ENCODE results near the gene HELZ2. TPM values are rescaled to one million over a fixed set of nuclear protein-coding genes. Genes with fewer than 3 reads are reported as not detected.
A peak's percentile ranks its signal among the peaks of the same experiment; 100 is the strongest.
"Not testable (repeated sequence)": the region's sequence is repeated elsewhere in the genome, so short reads cannot be mapped to it uniquely, and the experiment has no call there.

HELZ2 gene, protein sequence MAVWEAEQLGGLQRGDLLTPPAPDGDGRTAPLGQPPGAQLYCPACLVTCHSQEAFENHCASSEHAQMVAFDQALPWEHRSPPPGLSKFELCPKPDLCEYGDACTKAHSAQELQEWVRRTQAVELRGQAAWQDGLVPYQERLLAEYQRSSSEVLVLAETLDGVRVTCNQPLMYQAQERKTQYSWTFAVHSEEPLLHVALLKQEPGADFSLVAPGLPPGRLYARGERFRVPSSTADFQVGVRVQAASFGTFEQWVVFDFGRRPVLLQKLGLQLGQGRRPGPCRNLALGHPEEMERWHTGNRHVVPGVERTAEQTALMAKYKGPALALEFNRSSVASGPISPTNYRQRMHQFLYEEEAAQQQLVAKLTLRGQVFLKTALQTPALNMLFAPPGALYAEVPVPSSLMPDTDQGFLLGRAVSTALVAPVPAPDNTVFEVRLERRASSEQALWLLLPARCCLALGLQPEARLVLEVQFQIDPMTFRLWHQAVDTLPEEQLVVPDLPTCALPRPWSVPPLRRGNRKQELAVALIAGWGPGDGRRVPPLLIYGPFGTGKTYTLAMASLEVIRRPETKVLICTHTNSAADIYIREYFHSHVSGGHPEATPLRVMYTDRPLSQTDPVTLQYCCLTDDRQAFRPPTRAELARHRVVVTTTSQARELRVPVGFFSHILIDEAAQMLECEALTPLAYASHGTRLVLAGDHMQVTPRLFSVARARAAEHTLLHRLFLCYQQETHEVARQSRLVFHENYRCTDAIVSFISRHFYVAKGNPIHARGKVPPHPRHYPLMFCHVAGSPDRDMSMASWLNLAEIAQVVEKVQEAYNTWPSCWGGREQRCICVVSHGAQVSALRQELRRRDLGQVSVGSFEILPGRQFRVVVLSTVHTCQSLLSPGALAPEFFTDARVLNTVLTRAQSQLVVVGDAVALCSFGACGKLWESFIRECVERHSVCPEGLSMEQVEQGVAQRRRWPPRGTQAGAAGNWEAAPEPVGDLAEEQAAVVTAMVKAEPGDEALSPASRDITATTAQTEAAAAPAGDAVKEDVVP (N-terminal part only)
- total RNA-seq (2014; rRNA removed; shearing (Covaris generic)), result 88.7 and 205 TPM in 2 replicates

DNA sequence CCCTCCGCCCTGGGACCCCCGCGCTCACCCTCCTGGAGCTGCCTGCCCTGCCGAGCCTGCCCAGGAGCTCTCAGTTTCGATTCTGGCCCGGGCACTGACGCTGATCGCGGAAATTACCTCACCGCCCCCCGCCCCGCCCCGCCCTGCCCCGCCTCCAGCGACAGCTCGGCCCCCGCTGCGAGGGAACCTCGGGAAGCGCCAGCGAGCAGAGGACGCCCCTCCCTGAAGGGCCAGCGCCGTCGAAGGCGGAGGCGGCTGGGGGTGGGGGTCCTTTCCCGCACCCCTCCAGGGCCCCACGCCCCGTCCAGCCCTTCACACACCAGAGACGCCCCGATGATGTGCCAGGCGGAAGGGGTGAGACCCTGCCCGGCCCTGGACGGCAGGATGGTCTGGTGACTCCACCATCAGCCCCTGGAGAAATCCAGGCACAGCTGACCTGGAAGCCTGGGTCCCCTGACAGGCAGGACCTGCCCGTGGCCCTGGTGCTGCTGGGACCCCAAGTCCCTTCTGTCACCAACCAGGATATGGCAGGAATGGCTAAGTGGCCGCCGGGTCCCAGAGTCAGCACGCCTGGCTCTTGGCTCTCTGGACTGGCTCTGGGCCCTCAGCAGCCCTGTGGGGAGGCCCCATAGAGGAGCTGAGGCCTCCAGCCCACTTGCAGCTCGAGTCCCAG, at the start of gene HELZ2:
TSS of gene HELZ2 (minus strand) at position 84 of the 673 bp plus-strand sequence. CDS start 1,854 bp downstream, outside the sequence.
- peak; percentile 78 for DNase-seq (ENCODE audit: low read depth)

DNA sequence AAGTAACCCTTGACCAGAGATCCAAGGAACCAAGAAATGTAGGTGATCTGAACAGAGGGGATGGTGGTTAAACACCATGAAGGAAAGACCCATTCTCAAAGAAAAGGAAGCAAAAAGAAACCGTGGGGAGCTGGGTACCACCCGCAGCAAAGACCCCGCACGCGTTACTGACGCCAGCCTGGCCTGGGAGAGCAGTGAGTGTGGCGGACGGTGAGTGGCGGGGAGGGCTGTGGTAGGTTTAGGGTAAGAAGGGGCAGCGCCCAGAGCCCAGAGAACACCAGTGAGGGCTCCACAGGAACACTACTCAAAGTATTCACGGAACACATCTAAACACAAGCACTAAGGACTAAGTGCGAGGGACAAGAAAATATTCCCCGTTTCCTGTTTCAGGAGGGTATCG, 48.7 kb upstream of the HELZ2 start:
- DNase-seq (ENCODE audit: low read depth), result no peak

DNA sequence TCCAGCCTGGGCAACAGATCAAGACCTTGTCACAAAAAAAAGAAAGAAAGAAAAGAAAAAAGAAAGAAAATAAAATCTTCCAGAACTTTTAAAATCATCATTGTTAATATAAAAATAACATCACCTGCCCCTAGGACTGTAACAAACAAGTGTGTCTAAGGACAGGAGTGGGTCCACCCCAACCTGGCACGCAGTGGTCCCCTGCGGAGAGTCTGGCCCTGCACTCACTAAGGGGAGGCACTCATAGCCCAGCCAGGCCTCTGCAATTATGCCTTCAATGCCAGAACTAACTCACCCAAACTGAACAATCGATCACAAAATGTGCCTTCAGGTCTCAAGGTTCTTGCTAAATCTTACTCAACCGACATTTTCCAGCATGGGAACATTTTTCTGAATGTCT, 48.1 kb upstream of the HELZ2 start:
- no peak for DNase-seq (ENCODE audit: low read depth)

DNA sequence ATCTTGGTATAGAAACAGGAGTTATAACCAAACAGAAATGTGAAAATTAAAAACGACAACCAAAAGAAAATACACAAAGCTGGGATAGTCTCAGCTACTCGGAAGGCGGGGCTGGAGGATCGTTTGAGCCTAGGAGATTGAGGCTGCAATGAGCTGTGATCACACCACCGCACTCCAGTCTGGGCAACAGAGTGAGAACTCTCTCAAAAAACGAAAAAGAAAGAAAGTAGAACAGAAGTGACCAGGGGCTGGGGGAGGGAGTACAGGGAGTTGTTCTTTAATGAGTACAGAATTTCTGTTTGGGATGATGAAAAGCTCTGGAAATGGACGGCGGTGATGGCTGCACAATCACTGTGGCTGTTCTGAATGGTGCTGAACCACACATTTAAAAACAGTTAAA, 47.0 kb upstream of the HELZ2 start:
- DNase-seq (ENCODE audit: low read depth), result no peak

DNA sequence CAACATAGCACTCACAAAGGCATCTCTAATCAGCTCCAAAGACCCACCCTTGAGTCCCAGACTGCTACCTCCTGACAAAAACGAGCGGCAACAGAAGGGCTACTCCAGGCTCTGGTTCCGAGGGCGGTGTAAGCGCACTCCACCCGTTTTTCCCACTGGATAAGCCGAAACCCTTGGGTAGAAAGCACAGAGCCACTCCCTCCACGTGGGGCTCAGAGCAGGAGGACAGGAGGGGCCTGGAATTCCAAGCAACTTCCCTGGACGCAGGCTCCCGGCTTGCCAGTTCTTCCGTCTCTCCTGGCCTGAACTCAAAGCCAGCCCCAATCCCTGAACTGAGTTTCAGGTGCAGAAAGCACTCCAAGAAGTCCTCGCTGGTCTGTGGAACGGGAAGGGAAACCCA, 45.5 kb upstream of the HELZ2 start:
- no peak for DNase-seq (ENCODE audit: low read depth)

DNA sequence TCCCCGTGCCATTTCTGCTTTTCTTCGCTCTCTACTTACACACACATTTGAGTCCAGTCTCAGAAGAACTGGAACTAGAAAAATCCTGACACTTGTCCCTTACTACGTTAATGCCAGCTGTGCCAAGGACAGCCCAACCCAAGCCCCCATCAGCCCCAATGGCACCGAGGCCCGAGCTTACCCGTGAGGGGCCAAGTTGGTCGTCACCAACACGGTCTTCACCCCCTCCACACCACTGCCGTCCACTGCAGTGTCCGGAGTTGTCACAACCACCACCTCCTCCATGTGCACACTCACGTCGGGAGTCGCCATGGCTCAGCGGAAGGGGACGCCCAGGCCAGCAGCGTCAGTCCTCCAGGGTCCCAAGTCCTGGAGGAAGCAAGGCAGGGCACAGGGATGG, 45.0 kb upstream of the HELZ2 start:
- DNase-seq (ENCODE audit: low read depth), result no peak

DNA sequence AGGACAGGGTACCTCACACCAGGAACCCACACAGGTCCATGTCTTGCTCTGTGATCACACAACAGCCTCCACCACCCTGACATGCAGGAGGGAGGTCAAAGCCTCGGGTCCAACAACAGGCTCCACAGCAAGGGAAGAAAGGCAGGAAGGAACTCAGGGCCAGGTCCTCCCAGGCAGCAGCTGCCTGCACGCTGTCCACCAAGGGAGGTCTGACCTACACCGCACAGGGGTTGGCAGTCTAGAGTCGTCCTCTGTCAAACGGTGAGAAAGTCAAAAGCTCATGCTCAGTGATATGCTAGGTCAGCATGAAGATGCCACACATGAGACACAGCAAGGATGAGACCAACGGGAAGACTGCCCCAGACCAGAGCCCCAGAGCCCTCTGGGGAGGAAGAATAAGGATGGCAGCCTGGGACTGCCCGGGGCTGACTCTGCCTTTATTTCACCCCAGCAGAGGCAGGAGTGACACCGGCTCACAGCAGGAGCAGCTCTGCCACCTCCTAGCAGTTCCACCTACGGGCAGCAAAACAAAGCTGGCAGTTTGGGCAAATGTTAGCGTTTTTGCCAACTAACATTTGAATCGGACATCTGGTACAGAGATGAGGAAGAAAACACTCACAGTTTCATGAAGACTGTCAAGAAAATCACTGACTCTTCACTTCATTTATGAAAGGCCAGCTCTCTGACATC, 44.4 kb upstream of the HELZ2 start:
- DNase-seq (ENCODE audit: low read depth), result no peak

DNA sequence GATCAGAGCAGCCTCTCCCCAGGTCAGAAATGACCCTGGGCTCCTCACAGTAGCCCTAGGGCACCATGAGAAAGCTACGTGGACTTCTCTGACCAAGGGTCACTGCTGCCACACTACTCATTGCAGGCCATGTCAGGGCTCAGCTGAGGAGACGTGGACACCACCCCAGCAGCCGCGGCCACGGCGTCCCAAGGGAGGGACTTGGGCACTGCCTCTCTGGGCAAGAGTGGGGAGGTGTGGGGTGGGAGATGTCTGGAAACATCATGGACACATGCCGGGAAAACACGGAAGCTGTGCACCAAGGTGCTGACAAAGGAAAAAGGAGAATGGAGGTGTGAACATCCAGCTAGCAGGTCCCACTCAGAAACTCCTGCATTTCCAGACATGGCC, 43.8 kb upstream of the HELZ2 start:
- no peak for DNase-seq (ENCODE audit: low read depth)

DNA sequence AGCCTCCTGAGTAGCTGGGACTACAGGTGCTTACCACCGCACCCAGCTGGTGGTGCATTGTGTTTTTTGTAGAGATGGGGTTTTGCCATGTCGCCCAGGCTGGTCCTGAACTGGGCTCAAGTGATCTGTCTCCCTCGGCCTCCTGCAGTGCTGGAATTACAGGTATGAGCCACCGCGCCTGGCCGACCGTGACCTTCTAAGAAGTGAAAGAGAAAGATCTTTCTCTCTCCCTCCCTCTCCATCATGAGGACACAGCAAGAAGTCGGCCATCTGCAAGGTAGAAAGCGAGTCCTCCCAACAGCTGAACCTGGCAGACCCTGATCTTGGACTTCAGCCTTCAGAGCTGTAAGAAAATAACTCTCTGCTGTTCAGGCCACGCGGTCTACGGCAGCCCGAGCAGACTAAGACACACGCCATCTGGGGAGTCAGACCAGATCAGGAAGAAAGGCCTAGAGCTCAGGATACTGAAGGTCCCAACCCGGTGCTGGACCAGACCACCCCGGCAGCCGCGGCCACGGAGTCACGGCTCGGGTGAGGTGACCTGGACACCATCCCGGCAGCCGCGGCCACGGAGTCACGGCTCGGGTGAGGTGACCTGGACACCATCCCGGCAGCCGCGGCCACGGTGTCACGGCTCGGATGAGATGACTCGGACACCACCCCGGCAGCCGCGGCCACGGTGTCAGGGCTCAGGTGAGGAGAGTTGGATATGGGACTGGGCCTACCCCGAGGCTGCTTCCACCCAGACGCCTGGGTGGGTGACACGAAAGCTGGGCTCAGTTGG, 43.2 kb upstream of the HELZ2 start:
- DNase-seq (ENCODE audit: low read depth), result no peak

DNA sequence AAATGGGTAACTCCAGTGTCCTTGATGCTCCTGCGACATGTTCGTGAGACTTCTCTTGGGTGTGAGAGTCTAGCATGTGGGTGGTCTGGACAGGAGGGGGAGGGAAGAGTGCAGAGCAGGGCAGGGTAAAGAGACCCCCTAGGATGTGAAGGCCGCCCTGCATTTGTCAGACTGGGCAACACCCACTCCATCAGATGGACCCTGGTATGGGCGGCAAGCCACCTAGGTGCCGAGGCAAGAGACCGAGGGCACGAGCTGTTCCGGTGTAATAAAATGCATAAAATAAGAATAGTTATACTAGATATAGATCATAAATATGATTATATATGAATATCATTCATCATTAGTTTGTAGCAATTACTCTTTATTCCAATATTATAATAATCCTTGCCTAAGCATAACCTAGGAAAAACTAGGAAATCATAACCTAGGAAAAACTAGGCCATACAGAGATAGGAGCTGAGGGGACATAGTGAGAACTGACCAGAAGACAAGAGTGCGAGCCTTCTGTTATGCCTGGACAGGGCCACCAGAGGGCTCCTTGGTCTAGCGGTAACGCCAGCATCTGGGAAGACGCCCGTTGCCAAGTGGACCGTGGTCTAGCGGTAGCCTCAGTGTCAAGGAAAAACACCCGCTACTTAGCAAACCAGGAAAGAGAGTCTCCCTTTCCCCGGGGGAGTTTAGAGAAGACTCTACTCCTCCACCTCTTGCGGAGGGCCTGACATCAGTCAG, 40.0 kb upstream of the HELZ2 start:
- DNase-seq (ENCODE audit: low read depth), result not testable (repeated sequence)

DNA sequence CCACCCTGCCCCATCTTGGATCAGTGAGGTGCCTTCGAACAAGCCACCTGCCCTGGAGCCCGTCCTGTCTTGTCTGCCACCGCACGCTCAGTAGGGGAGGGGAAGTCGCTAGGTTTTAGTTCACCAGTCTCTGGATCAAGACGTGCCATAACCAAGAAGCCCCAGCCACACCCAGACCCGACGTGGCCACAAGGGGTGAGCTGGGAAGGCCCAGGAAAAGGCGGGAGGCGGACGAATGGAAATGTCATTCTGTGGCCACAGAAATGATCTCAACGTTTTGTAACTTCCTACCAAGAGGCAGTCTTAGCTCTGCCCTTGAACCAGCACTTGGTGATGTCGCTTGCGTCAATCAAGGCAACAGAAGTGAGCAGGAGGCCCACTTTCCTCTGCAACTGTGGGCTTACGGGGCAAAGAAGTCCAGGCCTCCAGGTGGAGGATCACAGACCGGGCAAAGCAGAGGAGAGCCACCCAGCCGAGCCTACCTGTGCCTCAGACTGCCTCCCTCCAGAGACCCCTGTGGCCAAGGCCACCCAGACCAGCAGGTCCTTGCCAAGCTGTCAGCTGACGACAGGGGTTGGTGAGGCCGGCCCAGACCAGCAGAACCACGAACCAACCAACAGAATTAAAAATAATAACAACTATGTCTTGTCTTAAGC, 38.4 kb upstream of the HELZ2 start:
- no peak for DNase-seq (ENCODE audit: low read depth)

DNA sequence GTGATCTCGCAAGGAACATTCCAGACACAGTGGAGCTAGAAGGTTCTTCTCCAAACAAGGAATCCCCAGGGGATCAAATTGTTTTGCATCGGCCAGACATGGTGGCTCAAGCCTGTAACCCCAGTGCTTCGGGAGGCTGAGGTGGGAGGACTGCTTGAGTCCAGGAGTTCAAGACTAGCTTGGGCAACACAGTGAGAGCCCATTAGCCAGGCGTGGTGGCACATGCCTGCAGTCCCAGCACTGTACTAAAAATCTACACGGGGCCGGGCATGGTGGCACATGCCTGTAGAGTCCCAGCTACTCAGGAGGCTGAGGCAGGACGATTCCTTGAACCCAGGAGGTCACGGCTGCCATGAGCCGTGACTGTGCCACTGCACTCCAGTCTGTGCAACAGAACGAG, 37.6 kb upstream of the HELZ2 start:
- DNase-seq (ENCODE audit: low read depth), result no peak

DNA sequence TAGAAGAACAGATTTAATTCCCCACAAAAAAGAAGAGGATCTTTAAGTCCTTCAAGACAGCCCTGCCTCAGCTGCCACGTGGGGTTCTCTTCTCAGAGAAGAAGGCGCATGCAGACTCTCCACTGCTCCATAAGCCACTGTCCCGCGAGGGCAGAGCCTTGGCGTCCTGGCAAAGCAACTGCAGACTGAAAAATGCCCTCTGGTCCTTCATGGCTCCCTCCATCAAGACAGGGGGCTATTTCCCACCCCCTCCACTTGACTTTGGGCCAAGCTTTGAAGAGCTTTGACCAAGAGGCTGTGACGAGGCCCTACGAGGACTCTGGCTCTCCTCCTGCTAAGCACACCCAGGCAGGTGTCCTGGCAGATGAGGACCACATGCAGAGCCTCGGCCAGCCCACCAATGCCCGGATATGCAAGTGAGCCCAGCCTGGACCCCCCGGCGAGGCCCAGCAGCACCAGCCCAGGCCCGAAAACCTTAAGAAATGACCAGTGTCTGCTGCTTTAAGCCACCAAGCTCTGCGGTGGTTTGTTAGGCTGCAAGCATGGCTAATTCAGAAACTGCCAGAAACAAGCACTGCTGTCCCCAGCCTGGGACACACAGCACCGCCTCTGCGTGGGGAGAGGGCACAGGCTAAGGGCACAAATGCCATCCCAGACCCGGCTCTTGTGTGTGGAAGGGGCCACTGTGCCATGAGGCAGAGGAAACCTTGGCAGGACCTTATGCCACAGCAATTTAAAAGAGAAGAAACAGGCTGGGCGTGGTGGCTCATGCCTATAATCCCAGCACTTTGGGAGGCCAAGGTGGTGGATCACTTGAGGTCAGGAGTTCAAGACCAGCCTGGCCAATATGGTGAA, 36.8 kb upstream of the HELZ2 start:
- DNase-seq (ENCODE audit: low read depth), result no peak

DNA sequence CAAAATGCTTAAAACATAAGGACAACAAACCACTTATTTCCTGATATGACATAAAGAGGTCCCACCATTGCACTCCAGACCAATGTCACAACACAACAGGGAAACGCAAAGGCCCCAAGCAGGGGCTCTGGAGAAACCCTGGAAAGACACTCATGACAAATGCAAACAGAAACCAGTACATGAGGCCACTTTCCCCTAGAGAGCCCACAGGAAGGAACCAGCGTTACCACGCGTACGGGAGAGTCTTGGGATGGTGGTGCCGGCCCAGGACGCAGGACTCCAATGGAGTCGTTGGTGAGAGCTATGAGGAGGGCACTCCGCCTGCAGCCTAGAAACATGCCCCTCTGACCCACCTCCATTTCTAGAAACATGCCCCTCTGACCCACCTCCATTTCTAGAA, 32.6 kb upstream of the HELZ2 start:
- DNase-seq (ENCODE audit: low read depth), result no peak

DNA sequence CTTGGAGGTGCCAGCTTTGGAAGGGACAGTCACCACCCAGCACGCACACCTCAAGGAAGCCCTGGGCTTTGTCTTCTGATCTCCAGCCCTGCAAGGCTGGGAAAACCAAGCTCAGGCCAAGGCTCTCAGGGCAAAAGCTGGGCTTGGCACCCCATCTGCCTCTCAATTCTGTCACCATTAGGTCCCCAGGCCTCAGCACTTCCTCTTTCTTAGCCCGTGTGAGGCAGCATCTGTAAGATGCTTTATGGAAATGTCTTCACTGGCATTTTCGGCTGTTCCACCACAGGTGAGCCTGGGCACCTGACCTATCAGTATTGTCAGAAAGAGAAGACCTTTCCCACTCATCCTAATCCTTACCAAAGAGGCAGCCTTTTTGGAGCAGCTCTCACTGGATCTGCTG, 28.3 kb upstream of the HELZ2 start:
- DNase-seq (ENCODE audit: low read depth), result no peak

DNA sequence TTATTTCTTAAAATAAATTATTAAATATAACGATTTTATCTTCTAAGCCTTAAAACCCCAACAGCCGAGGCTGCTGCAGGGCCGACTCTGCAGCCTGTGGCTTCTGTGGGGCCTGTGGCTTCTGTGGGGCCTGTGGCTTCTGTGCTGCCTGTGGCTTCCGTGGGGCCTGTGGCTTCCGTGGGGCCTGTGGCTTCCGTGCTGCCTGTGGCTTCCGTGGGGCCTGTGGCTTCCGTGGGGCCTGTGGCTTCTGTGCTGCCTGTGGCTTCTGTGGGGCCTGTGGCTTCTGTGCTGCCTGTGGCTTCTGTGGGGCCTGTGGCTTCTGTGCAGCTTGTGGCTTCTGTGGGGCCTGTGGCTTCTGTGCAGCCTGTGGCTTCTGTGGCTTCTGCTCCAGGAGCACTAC, 27.6 kb upstream of the HELZ2 start:
- not testable (repeated sequence) for DNase-seq (ENCODE audit: low read depth)

DNA sequence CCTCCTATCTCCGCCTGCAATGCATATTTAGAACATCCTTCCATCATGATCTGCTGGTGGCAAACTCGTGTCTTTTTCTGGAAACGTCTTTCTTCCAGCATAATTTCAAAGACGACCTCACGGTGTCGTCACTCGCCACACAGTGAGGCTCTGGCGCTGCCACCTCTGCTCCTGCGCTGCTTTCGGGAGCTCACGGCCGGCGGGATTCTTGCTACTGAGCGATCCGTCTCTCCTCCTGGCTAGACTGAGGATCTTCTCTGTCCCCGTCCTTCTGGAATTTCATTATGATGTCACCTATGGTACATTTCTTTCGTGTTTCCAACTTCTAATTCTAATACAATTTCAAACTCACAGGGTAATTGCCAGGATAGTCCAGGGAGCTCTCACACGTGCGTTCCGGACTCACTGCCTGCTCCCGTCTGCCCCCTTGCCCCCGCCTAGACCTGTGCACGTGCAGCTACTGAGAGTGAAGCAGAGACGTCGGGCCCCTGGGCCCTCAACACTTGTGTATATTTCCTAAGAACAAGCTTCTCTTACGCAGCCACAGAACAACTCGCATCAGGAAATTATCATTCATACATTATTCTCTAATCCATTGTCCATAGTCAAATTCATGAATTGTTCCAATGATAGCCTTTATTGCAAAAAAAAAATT, 25.5 kb upstream of the HELZ2 start:
- no peak for DNase-seq (ENCODE audit: low read depth)
